HEK293T (cell line): ENCODE results near the gene ASTE1.
A peak's percentile ranks its signal among the peaks of the same experiment; 100 is the strongest.

Experiments used
- CTCF ChIA-PET: fragments of 350-600 bp; formaldehyde crosslinking; extraction: SDS; loops from one replicate; lab custom pipeline; 2021; ENCODE audit warnings: antibody characterized with exemption, inconsistent platforms; lab: Yijun Ruan, JAX
- POLR2A ChIA-PET: fragments of 350-600 bp; formaldehyde crosslinking; extraction: SDS; loops from one replicate; lab custom pipeline; 2020; ENCODE audit warnings: antibody characterized with exemption, inconsistent platforms; lab: Yijun Ruan, JAX
- DNase-seq: peaks from one replicate; pipeline ENCODE4 v3.0.0; 2012; ENCODE audit warnings: mixed read lengths; ENCODE audit errors: extremely low spot score
- ARNT ChIP-seq: fragments of 450-650 bp; IDR thresholded peaks from 2 replicates; pipeline ENCODE4 v1.6.1; 2017; ENCODE audit warnings: mild to moderate bottlenecking
- BHLHE40 ChIP-seq: fragments of 450-650 bp; IDR thresholded peaks from 2 replicates; pipeline ENCODE4 v1.6.1; 2016; ENCODE audit warnings: mild to moderate bottlenecking, moderate library complexity, borderline replicate concordance
- CTBP1 ChIP-seq: fragments of 450-650 bp; IDR thresholded peaks from 2 replicates; pipeline ENCODE4 v1.6.1; 2016; ENCODE audit warnings: borderline replicate concordance
- ELF4 ChIP-seq: fragments of 450-650 bp; IDR thresholded peaks from 2 replicates; pipeline ENCODE4 v1.6.1; 2017; ENCODE audit warnings: antibody characterized with exemption
- FOXA1 ChIP-seq: fragments of 450-650 bp; IDR thresholded peaks from 2 replicates; pipeline ENCODE4 v1.6.1; 2016; ENCODE audit warnings: mild to moderate bottlenecking
- FOXK2 ChIP-seq: fragments of 450-650 bp; IDR thresholded peaks from 2 replicates; pipeline ENCODE4 v1.6.1; 2016; ENCODE audit warnings: mild to moderate bottlenecking
- FOXM1 ChIP-seq: fragments of 450-650 bp; IDR thresholded peaks from 2 replicates; pipeline ENCODE4 v1.6.1; 2017; ENCODE audit warnings: mild to moderate bottlenecking, borderline replicate concordance
- HDGF ChIP-seq: fragments of 450-650 bp; IDR thresholded peaks from 2 replicates; pipeline ENCODE4 v1.6.1; 2017; ENCODE audit warnings: antibody characterized with exemption, borderline replicate concordance
- L3MBTL2 ChIP-seq: fragments of 450-650 bp; conservative IDR thresholded peaks from 2 replicates; pipeline ENCODE4 v1.6.1; 2016; ENCODE audit warnings: mild to moderate bottlenecking
- LEF1 ChIP-seq: fragments of 450-650 bp; IDR thresholded peaks from 2 replicates; pipeline ENCODE4 v1.6.1; 2017; ENCODE audit warnings: mild to moderate bottlenecking, borderline replicate concordance
- NFRKB ChIP-seq: fragments of 450-650 bp; IDR thresholded peaks from 2 replicates; pipeline ENCODE4 v1.6.1; 2016; ENCODE audit warnings: mild to moderate bottlenecking, moderate library complexity
- SP1 ChIP-seq: fragments of 450-650 bp; IDR thresholded peaks from 2 replicates; pipeline ENCODE4 v1.6.1; 2017
- SUZ12 ChIP-seq: fragments of 450-650 bp; IDR thresholded peaks from 2 replicates; pipeline ENCODE4 v1.6.1; 2016; ENCODE audit warnings: mild to moderate bottlenecking
- TARDBP ChIP-seq: fragments of 450-650 bp; IDR thresholded peaks from 2 replicates; pipeline ENCODE4 v1.6.1; 2016
- ZNF384 ChIP-seq: fragments of 450-650 bp; IDR thresholded peaks from 2 replicates; pipeline ENCODE4 v1.6.1; 2016
- TF ChIP-seq, protein P1 (sequence below): fragments of 450-650 bp; IDR thresholded peaks from 2 replicates; pipeline ENCODE4 v1.6.1; 2016

ASTE1 gene, protein sequence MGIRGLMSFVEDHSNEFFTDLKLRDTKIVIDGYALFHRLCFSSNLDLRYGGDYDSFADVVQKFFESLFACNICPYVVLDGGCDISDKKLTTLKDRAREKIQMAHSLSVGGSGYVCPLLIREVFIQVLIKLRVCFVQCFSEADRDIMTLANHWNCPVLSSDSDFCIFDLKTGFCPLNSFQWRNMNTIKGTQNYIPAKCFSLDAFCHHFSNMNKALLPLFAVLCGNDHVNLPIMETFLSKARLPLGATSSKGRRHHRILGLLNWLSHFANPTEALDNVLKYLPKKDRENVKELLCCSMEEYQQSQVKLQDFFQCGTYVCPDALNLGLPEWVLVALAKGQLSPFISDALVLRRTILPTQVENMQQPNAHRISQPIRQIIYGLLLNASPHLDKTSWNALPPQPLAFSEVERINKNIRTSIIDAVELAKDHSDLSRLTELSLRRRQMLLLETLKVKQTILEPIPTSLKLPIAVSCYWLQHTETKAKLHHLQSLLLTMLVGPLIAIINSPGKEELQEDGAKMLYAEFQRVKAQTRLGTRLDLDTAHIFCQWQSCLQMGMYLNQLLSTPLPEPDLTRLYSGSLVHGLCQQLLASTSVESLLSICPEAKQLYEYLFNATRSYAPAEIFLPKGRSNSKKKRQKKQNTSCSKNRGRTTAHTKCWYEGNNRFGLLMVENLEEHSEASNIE

DNA sequence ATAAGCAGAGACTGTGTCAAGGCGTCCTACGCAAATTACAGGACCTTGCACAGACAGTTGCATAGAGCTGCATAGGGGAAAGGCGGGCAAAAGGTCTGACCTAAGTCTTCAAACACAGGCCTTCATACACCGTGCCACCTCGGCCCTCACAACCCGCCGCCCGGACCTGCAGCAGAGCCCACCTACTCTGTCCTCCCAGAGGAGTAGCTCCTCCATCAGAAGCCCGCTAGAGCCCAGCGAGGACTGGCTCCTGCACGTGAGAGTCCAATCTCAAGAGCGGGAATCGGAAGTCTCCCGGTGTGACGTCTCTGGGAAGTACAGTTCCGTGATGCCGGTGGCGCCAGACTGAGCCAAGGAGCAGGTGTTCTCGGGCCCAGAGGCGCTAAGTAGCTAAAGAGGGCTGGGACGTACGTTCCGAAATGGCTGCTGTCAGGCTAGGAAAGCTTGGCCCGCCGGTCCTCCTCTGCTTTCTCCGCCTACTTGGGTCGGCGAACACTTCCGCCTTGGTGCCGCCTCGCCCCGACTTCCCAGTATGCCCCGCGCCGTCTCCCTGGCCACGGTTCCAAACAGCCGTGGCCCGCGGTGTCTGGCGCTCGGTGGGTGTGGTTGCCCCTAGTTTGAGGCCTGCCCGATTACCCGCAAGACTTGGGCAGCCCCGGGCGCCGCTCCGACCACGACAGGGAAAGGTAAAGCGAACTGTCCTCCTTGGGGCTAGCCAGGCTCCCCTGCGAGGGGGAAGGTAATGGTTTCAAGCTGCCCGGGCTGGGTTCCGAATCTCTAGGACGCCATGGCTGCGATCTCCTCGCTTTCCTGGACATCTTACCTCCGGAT lies at the start of gene ASTE1, which contains the start of gene NEK11:
TSS of gene ASTE1 (minus strand) at position 505 of the 831 bp plus-strand sequence. CDS start 1,519 bp downstream, outside the sequence.
TSS of gene NEK11 (plus strand) at position 557 of the 831 bp plus-strand sequence. CDS start 2,832 bp downstream, outside the sequence.
- ChIA-PET CTCF (no interaction called here), POLR2A (interaction anchor here (0.6 to 1.7 kb wide), 12 partner anchors 10 to 455 kb away, joined by 3 to 9 read pairs (median 3); partner anchors contain the start of genes ATP2C1, NUDT16 and PIK3R4)
- DNase-seq, result peak; percentile 83
- peak; percentile 96 for TF ChIP-seq L3MBTL2
- no peak for TF ChIP-seq SUZ12
- TF ChIP-seq NFRKB, result no peak
- no peak for TF ChIP-seq TARDBP
- TF ChIP-seq SP1, result no peak
- no peak for TF ChIP-seq ARNT
- TF ChIP-seq ELF4, result peak; percentile 75
- TF ChIP-seq CTBP1, result no peak

DNA sequence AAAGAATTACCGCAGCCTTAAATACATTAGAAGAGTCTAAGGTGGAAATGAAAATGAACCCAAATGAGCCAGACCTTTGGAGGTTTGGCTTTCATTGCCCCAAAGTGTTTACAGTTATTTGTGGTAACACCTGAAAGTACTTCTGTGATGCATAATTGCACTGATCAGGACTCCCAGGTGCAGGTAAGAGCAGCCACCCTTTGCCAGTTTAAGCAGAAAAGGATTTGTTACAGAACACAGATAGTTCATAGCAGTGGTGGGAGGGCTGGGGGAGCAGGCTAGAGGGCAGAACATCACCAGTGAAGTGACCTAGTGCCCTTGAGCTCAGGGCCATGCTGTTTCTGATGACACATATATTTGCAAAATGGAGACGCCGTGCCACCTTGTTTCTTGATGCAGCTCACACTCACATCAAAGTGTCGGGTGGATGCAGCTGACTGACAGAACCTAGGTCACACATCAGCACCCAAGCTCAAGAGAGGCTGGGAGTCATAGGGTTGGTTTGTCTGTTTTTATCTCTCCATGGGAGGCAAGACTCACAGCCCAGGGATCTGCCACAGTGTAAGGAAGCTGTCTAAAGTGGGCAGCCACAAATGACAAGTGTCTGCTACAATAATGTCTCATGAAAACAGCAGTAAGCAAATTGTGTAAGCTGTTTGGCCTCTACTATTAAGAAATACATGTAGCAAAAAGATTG lies 49.2 kb upstream of the ASTE1 start:
- CTCF ChIA-PET, result no interaction called here
- TF ChIP-seq FOXM1 (no peak), CTBP1 (no peak), TARDBP (no peak), SP1 (no peak), SUZ12 (no peak), L3MBTL2 (no peak), LEF1 (no peak), FOXA1 (no peak), HDGF (no peak), FOXK2 (no peak), NFRKB (no peak), BHLHE40 (no peak)
- TF ChIP-seq, protein P1, sequence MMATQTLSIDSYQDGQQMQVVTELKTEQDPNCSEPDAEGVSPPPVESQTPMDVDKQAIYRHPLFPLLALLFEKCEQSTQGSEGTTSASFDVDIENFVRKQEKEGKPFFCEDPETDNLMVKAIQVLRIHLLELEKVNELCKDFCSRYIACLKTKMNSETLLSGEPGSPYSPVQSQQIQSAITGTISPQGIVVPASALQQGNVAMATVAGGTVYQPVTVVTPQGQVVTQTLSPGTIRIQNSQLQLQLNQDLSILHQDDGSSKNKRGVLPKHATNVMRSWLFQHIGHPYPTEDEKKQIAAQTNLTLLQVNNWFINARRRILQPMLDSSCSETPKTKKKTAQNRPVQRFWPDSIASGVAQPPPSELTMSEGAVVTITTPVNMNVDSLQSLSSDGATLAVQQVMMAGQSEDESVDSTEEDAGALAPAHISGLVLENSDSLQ, result no peak
- DNase-seq, result no peak
- POLR2A ChIA-PET, result no interaction called here

DNA sequence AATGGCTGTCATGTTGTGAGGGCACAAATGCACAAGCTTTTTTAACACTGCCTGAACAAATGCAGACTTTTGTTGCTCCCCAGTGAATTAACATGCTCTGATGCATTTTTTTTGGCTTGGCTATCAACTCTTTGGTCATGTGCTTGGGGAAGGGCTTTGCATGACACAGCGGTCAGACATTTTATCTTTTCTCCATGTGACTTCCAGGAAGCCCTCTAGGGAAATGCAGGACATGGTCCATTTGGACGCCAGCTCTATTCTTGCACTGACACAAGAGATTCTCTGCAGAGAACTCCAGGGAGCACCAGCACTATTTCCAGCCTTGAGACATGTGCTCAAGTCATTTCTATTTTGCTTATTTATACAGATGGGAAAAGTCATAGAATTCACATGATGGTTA lies 46.2 kb upstream of the ASTE1 start:
- DNase-seq, result no peak
- CTCF ChIA-PET, result no interaction called here
- POLR2A ChIA-PET, result no interaction called here
- TF ChIP-seq ZNF384, result no peak

DNA sequence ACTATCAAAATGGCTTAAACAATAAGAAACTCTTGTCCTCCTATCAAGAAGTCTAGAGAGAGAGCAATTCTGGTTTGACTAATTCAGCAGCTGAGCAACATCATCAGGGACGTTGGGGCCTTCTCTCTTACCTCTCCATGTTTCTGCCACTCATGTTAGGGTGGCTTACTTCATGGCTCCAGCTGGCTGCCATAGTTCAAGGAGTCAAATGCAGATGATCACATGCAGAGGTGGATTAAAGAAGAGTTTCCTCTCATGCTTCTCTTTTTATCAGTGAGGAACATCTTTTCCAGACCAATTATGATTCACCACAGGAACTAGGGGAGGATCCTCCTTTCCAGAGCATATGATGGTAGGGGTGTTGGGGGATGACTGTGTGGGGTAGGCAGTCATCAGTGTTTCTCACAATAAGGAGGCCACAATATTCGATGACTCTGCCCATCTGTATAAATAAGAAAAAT lies 45.5 kb upstream of the ASTE1 start:
- no peak for DNase-seq
- no peak for TF ChIP-seq TARDBP
- POLR2A ChIA-PET, result no interaction called here
- CTCF ChIA-PET, result no interaction called here

DNA sequence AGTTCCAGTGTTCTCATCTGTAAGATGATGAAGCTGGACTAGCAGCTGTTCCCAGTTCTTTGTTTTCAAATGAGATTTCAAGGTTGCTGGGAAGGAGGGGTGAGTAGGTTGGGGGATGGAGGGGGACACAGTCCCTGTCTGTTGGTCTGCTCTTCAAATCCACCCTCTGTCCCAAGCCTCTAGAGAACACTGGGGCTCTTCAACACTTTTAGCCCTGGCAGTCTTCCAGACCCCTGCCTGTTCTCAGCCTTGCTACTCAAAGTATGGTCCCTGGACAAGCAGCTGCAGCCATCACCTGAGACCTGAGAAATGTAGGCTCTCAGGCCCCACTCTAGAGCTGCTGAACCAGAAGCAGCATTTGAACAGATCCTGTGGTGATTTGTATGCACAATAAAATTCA lies 41.4 kb upstream of the ASTE1 start:
- no peak for DNase-seq
- CTCF ChIA-PET, result no interaction called here
- TF ChIP-seq SUZ12, result no peak
- no peak for TF ChIP-seq ZNF384
- no peak for TF ChIP-seq BHLHE40
- no peak for TF ChIP-seq HDGF
- TF ChIP-seq FOXM1, result no peak
- TF ChIP-seq FOXA1, result no peak
- TF ChIP-seq NFRKB, result no peak
- TF ChIP-seq, protein P1, result no peak
- no peak for TF ChIP-seq ELF4
- no peak for TF ChIP-seq FOXK2
- no peak for TF ChIP-seq ARNT
- no peak for TF ChIP-seq TARDBP
- no peak for TF ChIP-seq CTBP1
- TF ChIP-seq SP1, result no peak
- no peak for TF ChIP-seq LEF1
- no peak for TF ChIP-seq L3MBTL2

More for the DNA sequence above, 41.4 kb upstream of the ASTE1 start:
- POLR2A ChIA-PET, result no interaction called here
